ENCODE data around the gene MT1B.

DNA sequence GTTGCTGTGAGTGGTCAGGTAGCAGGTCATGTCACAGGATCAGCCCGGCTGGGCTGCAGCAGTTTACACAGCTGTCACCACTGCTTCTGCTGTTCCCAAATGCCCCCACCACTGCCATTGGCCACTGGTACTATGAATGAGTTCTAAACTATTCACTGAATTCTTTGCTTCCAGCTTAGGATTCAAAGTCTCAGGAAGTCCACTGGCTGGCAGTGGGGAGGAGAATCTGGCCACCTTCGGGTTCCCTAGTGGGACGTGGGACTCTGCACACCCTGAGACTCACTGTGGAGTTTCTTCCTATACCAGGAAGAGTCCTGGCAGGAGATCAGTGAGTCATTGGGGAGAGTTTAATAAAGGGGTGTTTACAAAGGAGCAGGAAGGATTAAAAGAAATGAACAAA, 37.5 kb downstream of the MT1B start:
- TF ChIP-seq EZH2 (IDR thresholded peaks at IDR 0.05; ENCODE audit: borderline replicate concordance), result no peak
- TF ChIP-seq, protein P1, sequence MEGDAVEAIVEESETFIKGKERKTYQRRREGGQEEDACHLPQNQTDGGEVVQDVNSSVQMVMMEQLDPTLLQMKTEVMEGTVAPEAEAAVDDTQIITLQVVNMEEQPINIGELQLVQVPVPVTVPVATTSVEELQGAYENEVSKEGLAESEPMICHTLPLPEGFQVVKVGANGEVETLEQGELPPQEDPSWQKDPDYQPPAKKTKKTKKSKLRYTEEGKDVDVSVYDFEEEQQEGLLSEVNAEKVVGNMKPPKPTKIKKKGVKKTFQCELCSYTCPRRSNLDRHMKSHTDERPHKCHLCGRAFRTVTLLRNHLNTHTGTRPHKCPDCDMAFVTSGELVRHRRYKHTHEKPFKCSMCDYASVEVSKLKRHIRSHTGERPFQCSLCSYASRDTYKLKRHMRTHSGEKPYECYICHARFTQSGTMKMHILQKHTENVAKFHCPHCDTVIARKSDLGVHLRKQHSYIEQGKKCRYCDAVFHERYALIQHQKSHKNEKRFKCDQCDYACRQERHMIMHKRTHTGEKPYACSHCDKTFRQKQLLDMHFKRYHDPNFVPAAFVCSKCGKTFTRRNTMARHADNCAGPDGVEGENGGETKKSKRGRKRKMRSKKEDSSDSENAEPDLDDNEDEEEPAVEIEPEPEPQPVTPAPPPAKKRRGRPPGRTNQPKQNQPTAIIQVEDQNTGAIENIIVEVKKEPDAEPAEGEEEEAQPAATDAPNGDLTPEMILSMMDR (IDR thresholded peaks at IDR 0.05; ENCODE audit: poor library complexity), result no peak

Measured in hepatocyte (in vitro differentiated cells).